ENCODE results near the gene SPSB4. TPM values are rescaled to one million over a fixed set of nuclear protein-coding genes. Genes with fewer than 3 reads are reported as not detected.

SPSB4 gene
- total RNA-seq, 4 donors from 2014 or later: 0.12 to 5.7 (median 0.58) TPM

DNA sequence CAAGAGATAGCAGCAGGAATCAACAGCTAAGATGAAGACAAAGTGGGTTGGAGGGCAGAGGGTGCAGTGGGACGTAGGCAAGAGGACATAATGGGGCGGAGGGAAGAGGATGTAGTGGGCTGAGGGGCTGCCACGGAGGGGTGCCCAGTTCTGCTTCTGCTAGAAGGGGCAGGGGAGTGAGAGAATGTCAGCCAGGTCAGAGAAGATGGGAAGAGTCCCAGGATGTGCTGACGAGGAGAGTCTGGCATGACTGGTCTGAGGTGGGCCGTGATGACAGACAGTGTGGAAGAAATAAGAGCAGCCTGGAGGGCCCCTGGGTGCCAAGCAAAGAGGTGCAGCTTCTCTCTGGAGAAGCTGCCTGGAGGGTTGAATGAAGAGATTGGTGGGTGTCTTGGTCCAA lies 4.0 kb downstream of the SPSB4 start:
- TF ChIP-seq, protein P1, sequence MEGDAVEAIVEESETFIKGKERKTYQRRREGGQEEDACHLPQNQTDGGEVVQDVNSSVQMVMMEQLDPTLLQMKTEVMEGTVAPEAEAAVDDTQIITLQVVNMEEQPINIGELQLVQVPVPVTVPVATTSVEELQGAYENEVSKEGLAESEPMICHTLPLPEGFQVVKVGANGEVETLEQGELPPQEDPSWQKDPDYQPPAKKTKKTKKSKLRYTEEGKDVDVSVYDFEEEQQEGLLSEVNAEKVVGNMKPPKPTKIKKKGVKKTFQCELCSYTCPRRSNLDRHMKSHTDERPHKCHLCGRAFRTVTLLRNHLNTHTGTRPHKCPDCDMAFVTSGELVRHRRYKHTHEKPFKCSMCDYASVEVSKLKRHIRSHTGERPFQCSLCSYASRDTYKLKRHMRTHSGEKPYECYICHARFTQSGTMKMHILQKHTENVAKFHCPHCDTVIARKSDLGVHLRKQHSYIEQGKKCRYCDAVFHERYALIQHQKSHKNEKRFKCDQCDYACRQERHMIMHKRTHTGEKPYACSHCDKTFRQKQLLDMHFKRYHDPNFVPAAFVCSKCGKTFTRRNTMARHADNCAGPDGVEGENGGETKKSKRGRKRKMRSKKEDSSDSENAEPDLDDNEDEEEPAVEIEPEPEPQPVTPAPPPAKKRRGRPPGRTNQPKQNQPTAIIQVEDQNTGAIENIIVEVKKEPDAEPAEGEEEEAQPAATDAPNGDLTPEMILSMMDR (IDR thresholded peaks at IDR 0.05): no peak
- ATAC-seq (ENCODE audit: low FRiP score) (no peak), DNase-seq (ENCODE audit: low spot score) (no peak)

DNA sequence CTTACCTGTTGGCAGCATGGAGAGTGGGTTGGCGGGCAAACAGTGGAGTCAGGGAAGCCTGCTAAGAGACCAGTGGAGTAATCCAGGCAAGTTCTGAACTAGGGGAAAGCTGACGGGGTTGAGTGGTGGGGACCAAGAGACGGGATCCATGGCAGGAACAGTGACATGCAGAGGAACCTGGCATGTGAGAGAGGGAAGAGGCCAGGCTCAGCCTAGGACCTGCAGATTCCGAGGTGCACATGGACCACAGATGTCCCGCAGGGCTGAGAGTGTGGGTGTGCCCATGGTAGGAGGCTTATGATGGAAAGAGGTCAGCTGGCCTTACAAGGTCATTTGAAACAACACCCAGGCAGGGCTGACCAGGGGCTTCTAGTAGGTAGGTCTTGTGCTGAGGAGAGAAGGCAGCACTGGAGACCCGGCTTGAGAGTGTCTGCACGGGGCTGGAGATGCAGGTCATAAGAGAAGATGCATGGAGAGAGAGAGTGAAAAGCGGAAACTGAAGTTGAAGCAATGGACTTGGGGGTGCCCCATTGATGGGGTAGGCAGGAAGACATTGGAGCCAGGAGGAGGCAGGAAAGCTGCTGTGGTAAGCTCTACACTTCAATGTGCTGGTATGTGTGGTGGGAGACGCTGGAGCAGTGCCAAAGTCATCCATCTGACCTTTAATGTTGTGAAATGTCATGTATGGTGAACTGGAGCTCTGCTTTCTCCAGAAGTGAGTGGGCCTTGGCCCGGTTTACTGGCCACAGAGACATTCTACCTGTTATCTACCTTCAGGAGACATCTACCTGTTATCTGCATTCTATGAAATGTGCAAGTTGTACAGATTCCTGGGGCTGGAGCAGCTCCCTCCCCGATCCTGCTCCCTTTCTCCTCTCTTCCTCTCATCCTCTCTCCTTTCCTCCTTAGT lies 4.6 kb downstream of the SPSB4 start:
- DNase-seq (ENCODE audit: low spot score): no peak
- TF ChIP-seq, protein P1 (IDR thresholded peaks at IDR 0.05): no peak
- no peak for ATAC-seq (ENCODE audit: low FRiP score)

GRCh38 chr3:141056751-141057171 lies 5.6 kb downstream of the SPSB4 start:
- DNase-seq (ENCODE audit: low spot score): no peak
- TF ChIP-seq, protein P1 (IDR thresholded peaks at IDR 0.05): no peak
- no peak for ATAC-seq (ENCODE audit: low FRiP score)

- DNase-seq (ENCODE audit: low spot score) (no peak), ATAC-seq (ENCODE audit: low FRiP score) (no peak)
- TF ChIP-seq, protein P1 (IDR thresholded peaks at IDR 0.05): no peak
These were observed 6.3 kb downstream of the SPSB4 start for GRCh38 chr3:141057436-141057835.

DNA sequence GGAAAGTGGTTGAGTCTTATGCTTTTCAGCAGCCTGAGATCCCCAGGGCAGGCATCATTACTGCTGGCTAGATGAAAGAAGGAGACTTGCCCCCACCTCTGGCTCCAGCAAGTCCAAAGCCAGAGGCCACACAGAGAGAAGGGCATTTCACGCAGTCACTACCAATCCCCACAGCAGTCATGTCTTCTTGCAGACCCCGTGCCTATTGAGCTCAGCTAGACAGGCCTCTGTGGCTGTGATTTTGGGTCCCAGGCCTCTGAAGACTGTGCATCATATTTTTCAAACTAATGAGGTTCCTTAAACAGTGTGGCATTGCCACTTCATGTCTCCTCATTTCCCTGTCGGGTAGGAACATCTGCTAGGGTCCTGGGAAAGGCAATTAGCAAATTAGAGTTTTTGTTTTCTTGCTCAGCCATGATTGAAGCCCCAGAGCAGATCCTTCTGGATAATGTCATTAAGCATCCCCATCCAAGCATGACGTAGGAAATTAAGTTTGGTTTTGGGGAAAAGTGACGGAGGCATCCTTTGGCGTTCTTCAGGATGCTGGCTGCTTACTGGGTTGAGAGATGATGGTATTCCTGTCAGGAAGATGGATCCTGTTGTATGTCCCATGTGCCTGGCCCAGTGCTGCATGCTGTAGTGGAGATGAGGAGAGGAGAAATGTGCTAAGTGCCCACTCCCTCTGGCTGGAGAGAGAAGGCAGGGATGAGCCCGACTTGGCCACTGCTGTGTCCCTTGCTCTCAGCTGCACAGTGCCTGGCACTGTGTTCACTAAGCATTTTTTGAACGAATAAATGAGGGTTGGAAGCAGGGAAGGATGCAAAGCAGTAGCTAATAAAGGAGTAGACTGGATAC lies 7.0 kb downstream of the SPSB4 start:
- DNase-seq (ENCODE audit: low spot score) (no peak), ATAC-seq (ENCODE audit: low FRiP score) (no peak)
- TF ChIP-seq, protein P1 (IDR thresholded peaks at IDR 0.05): no peak

GRCh38 chr3:141058996-141059395 lies 7.8 kb downstream of the SPSB4 start:
- TF ChIP-seq, protein P1 (IDR thresholded peaks at IDR 0.05): no peak
- ATAC-seq (ENCODE audit: low FRiP score) (no peak), DNase-seq (ENCODE audit: low spot score) (no peak)

Measured in omental fat pad (tissue), 4 donors.